Gastroesophageal sphincter (tissue), 4 donors: ENCODE measurements around the gene KIAA1210. TPM values are rescaled to one million over a fixed set of nuclear protein-coding genes. Genes with fewer than 3 reads are reported as not detected.
A peak's percentile ranks its signal among the peaks of the same experiment; 100 is the strongest.

Experiments used
- ATAC-seq: fragments of 150-250 bp; one replicate; pipeline ENCODE4 v1.9.1; 2016; ENCODE audit warnings: mild to moderate bottlenecking, moderate library complexity
- H3K27ac ChIP-seq, 4 donors: fragments of 200-600 bp; sonication (generic) in 3 of 4; 1 replicate in 3 of 4; 2 replicates in 1 of 4; pipeline ENCODE4 v1.5.1; 2016 to 2019
- H3K27me3 ChIP-seq: fragments of 200-600 bp; sonication (generic); one replicate; pipeline ENCODE4 v1.5.1; 2019
- H3K36me3 ChIP-seq, 2 donors: fragments of 200-600 bp; sonication (generic); one replicate each; pipeline ENCODE4 v1.5.1; 2019; ENCODE audit warnings: control low read depth in 1 of 2
- H3K4me1 ChIP-seq, 3 donors: fragments of 200-600 bp; sonication (generic); 1 replicate in 2 of 3; 2 replicates in 1 of 3; pipeline ENCODE4 v1.5.1; 2016 to 2019; ENCODE audit warnings: control low read depth in 2 of 3
- H3K4me3 ChIP-seq, 2 donors: fragments of 200-600 bp; sonication (generic); one replicate each; pipeline ENCODE4 v1.5.1; 2019; ENCODE audit warnings: mild to moderate bottlenecking in 1 of 2, moderate library complexity in 1 of 2
- H3K9me3 ChIP-seq, 3 donors: fragments of 200-600 bp; sonication (generic); one replicate each; pipeline ENCODE4 v1.5.1; 2017 to 2019; ENCODE audit warnings: control low read depth in 2 of 3
- EP300 ChIP-seq: sonication (generic); formaldehyde crosslinking; IDR thresholded peaks from one replicate; pipeline ENCODE4 v1.6.1; 2017; ENCODE audit warnings: antibody characterized with exemption, mild to moderate bottlenecking
- POLR2A ChIP-seq, 2 donors: fragments of 450-650 bp; IDR thresholded peaks; one replicate each; pipeline ENCODE4 v1.6.1; 2017; ENCODE audit warnings: antibody characterized with exemption in 2 of 2, mild to moderate bottlenecking in 2 of 2, moderate library complexity in 1 of 2
- POLR2AphosphoS5 ChIP-seq: sonication (generic); formaldehyde crosslinking; IDR thresholded peaks from one replicate; pipeline ENCODE4 v1.6.1; 2017; ENCODE audit warnings: antibody characterized with exemption
- WGBS, 2 donors: methylation state at CpG; one replicate each; pipeline ENCODE4 v1.1.5; 2018; ENCODE audit warnings: low coverage in 1 of 2; 5-methylcytosine and 5-hydroxymethylcytosine counted together
- total RNA-seq, 4 donors: library from RNA; depleted of rRNA; stranded (reverse); fragments of >200 nt; gene quantifications; one replicate each; pipeline ENCODE4 v1.1.0, GENCODE V29; 2016
- TF ChIP-seq, protein P1 (sequence below), 4 experiments: fragments of 200-600 bp in 2 of 4; fragments of 450-650 bp in 2 of 4; sonication (generic) in 1 of 4; IDR thresholded peaks; one replicate each; pipeline ENCODE4 v1.5.1; 2017 to 2019; ENCODE audit warnings: antibody characterized with exemption in 4 of 4, mild to moderate bottlenecking in 2 of 4, moderate library complexity in 2 of 4

KIAA1210 gene
- total RNA-seq, 4 donors from 2014 or later: 0.12 TPM; not detected in 3

- H3K4me3 ChIP-seq: no peak overlapping the region
- peaks cover 0 to 18% (median 8%) of the 10 kb centered on the region in 3 donors for H3K4me1 ChIP-seq
- 80 to 88% methylated on average over 1 of the region's 1 CpG for WGBS, 2 donors
- no peaks in the 10 kb centered on the region for H3K27me3 ChIP-seq
- no peak for ATAC-seq
- H3K9me3 ChIP-seq: no peaks in the 10 kb centered on the region
- H3K27ac ChIP-seq: no peak overlapping the region
- H3K36me3 ChIP-seq: no peaks in the 10 kb centered on the region
- TF ChIP-seq, protein P1, sequence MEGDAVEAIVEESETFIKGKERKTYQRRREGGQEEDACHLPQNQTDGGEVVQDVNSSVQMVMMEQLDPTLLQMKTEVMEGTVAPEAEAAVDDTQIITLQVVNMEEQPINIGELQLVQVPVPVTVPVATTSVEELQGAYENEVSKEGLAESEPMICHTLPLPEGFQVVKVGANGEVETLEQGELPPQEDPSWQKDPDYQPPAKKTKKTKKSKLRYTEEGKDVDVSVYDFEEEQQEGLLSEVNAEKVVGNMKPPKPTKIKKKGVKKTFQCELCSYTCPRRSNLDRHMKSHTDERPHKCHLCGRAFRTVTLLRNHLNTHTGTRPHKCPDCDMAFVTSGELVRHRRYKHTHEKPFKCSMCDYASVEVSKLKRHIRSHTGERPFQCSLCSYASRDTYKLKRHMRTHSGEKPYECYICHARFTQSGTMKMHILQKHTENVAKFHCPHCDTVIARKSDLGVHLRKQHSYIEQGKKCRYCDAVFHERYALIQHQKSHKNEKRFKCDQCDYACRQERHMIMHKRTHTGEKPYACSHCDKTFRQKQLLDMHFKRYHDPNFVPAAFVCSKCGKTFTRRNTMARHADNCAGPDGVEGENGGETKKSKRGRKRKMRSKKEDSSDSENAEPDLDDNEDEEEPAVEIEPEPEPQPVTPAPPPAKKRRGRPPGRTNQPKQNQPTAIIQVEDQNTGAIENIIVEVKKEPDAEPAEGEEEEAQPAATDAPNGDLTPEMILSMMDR (IDR thresholded peaks at IDR 0.05): no peak
- no peak for TF ChIP-seq POLR2AphosphoS5
- TF ChIP-seq POLR2A (IDR thresholded peaks at IDR 0.05): no peak
- TF ChIP-seq EP300: no peak
These were observed 84.6 kb downstream of the KIAA1210 start for GRCh38 chrX:119042996-119043395.

GRCh38 chrX:119042040-119042439 lies 85.6 kb downstream of the KIAA1210 start:
- Histone ChIP-seq H3K27me3 (no peaks in the 10 kb centered on the region), H3K9me3 (no peaks in the 10 kb centered on the region), H3K4me1 (peaks cover 0 to 18% (median 8%) of the 10 kb centered on the region in 3 donors), H3K4me3 (no peak overlapping the region), H3K36me3 (no peaks in the 10 kb centered on the region), H3K27ac (peak overlapping the region in 2 of 4 donors; percentile 7 to 35)
- TF ChIP-seq, protein P1 (IDR thresholded peaks at IDR 0.05): no peak
- TF ChIP-seq POLR2A (IDR thresholded peaks at IDR 0.05) (no peak), POLR2AphosphoS5 (no peak), EP300 (no peak)
- no peak for ATAC-seq
- WGBS, 2 donors: 88 to 100% methylated on average over 1 of the region's 3 CpGs

GRCh38 chrX:119041175-119041574 lies 86.4 kb downstream of the KIAA1210 start:
- H3K9me3 ChIP-seq: no peaks in the 10 kb centered on the region
- TF ChIP-seq EP300 (no peak), POLR2AphosphoS5 (peak; percentile 73)
- peak; percentile 85 for ATAC-seq
- H3K27me3 ChIP-seq: no peaks in the 10 kb centered on the region
- H3K36me3 ChIP-seq: no peaks in the 10 kb centered on the region
- no peak overlapping the region for H3K4me3 ChIP-seq
- H3K4me1 ChIP-seq: peaks cover 0 to 18% (median 8%) of the 10 kb centered on the region in 3 donors
- peak overlapping the region in 2 of 4 donors; percentile 2 to 35 for H3K27ac ChIP-seq
- 28 to 34% methylated on average over 2 to 4 of the region's 4 CpGs for WGBS, 2 donors

GRCh38 chrX:119040432-119040831 lies 87.2 kb downstream of the KIAA1210 start:
- Histone ChIP-seq H3K4me3 (no peak overlapping the region), H3K4me1 (peaks cover 0 to 18% (median 8%) of the 10 kb centered on the region in 3 donors), H3K9me3 (no peaks in the 10 kb centered on the region), H3K27ac (peak overlapping the region in 2 of 4 donors; percentile 2 to 35), H3K36me3 (no peaks in the 10 kb centered on the region), H3K27me3 (no peaks in the 10 kb centered on the region)
- TF ChIP-seq EP300 (no peak), POLR2AphosphoS5 (no peak), POLR2A (IDR thresholded peaks at IDR 0.05) (no peak)
- TF ChIP-seq, protein P1 (IDR thresholded peaks at IDR 0.05): no peak
- WGBS, 2 donors: 17 to 53% methylated on average over 2 to 5 of the region's 6 CpGs
- ATAC-seq: no peak

GRCh38 chrX:119036107-119037029 lies 91.2 kb downstream of the KIAA1210 start:
- H3K27me3 ChIP-seq: no peaks in the 10 kb centered on the region
- H3K36me3 ChIP-seq: no peaks in the 10 kb centered on the region
- no peak overlapping the region for H3K27ac ChIP-seq
- WGBS, 2 donors: 20 to 75% methylated on average over 1 of the region's 4 CpGs
- H3K4me3 ChIP-seq: no peak overlapping the region
- ATAC-seq: no peak
- H3K4me1 ChIP-seq: peaks cover 0 to 15% (median 8%) of the 10 kb centered on the region in 3 donors
- H3K9me3 ChIP-seq: no peaks in the 10 kb centered on the region
- TF ChIP-seq EP300 (no peak), POLR2A (IDR thresholded peaks at IDR 0.05) (no peak), POLR2AphosphoS5 (no peak)
- TF ChIP-seq, protein P1 (IDR thresholded peaks at IDR 0.05): no peak
